Measurements from ENCODE around the gene NRGN. TPM values are rescaled to one million over a fixed set of nuclear protein-coding genes. Genes with fewer than 3 reads are reported as not detected.

Gene NRGN
- total RNA-seq, 1 donor from 2014 or later = 3.0 TPM

DNA sequence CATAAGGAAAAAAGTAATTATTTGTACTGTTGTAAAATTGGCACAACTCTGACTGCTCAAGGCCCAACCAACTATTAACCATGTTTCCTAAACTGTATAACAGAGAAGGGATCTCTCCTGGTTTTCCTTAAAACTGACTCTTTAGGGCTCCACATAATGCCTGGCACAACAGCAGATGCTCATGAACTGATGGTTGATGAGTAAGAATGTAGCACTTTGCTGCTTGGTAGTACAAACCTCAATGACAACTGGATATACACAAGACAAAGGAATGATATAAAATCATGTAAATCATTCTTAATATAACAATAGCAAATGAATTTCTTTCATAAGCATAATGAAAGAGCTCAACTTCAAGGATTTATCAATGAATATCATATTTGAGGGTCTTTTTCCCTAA lies 48.8 kb downstream of the NRGN start:
- DNase-seq (ENCODE audit: low read depth, low spot score) = no peak

DNA sequence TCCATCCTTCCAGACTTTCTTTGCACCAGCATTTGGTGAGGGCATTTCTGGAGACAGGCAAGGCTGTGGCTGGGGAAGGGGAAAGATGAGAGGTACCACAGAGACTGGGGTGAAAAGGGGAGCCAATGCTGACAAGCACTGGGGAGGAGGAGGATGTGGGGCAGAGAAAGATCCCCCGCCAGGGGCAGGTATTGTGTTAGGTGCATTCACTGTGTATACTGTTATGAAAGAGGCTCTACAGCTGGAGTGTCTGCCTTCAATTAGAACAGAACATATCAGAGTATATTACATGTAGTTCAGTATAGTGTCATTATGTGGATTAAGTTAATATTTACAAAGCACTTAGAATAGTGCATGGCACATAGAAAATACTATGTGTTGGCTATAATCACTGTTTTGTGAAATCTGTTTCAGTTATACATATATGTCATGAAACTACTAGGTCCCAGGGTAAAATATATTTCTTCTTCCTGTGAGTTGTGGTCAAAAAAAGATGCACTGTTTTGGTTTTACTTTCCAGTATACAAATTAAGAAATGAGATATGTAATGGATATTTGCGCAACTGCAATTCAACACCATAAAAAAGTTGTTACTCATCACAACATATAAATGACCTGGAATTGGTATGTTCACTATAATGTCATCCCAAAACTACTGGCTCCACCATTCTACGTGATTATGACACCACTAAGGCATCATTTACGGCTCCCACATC lies 52.0 kb downstream of the NRGN start:
- no peak for DNase-seq (ENCODE audit: low read depth, low spot score)

- no peak for DNase-seq (ENCODE audit: low read depth, low spot score)
These were observed 53.9 kb downstream of the NRGN start for GRCh38 chr11:124793466-124794278.

DNA sequence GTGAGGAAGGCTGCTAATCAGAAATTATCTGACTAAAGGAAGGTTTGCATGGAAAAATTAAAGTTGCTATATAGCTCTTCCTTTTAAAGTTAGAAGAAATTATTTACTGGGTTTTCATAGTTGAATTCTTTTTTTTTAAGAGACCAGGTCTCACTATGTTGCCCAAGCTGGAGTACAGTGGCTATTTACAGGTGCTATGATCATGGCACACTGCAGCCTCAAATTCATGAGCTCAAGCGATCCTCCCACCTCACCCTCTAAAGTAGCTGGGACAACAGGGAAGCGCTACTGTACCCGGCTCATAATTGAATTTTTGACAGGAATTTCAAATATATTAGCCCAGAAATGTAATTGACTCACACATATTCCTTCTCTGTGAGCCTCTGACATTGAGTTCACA lies 56.6 kb downstream of the NRGN start:
- DNase-seq (ENCODE audit: low read depth, low spot score) = no peak

Other genes with a start within 250 kb of the NRGN start
- gene OR8B12, start 196.3 kb upstream of the NRGN start, total RNA-seq = not detected in 2 replicates
- not detected in 2 replicates for gene OR8A1, start 169.9 kb upstream of the NRGN start, total RNA-seq
- not detected in 2 replicates for gene PANX3, start 128.5 kb upstream of the NRGN start, total RNA-seq
- gene TBRG1, start 117.1 kb upstream of the NRGN start, total RNA-seq = 16.1 and 19.4 TPM in 2 replicates
- gene SIAE, start 66.2 kb upstream of the NRGN start, total RNA-seq = 19.0 and 26.0 TPM in 2 replicates
- gene SPA17, start 66.0 kb upstream of the NRGN start, total RNA-seq = 6.3 and 6.8 TPM in 2 replicates
- 0.26 and 0.42 TPM in 2 replicates for gene VSIG2, start 12.3 kb downstream of the NRGN start, total RNA-seq
- gene ESAM, start 22.3 kb downstream of the NRGN start, total RNA-seq = 85.7 and 102 TPM in 2 replicates
- 8.1 and 12.6 TPM in 2 replicates for gene MSANTD2, start 60.5 kb downstream of the NRGN start, total RNA-seq
- 17.9 and 20.4 TPM in 2 replicates for gene ROBO3, start 125.5 kb downstream of the NRGN start, total RNA-seq
- gene ROBO4, start 157.9 kb downstream of the NRGN start, total RNA-seq = 186 and 220 TPM in 2 replicates
- 0.11 TPM in 1 of 2 replicates, not detected in the other for gene HEPN1, start 179.3 kb downstream of the NRGN start, total RNA-seq
- gene HEPACAM, start 196.1 kb downstream of the NRGN start, total RNA-seq = not detected in 2 replicates
- 2.6 and 3.0 TPM in 2 replicates for gene CCDC15, start 214.3 kb downstream of the NRGN start, total RNA-seq